Fibroblast of skin of abdomen (primary cell): Measurements from ENCODE around the gene CA9. TPM values are rescaled to one million over a fixed set of nuclear protein-coding genes. Genes with fewer than 3 reads are reported as not detected.
"Not testable (repeated sequence)": the region's sequence is repeated elsewhere in the genome, so short reads cannot be mapped to it uniquely, and the experiment has no call there.

Experiments
- DNase-seq: peaks from one replicate; pipeline ENCODE4 v3.0.0-alpha.2; 2013
- polyA plus RNA-seq, 2 experiments: library from polyadenylated mRNA; unstranded; fragments of 120-200 nt; gene quantifications; one replicate each; pipeline ENCODE4 v1.2.1, GENCODE V29; 2013; ENCODE audit not compliant: insufficient read length in 2 of 2

Gene CA9
- 11.6 TPM for polyA plus RNA-seq (2013, experiment 1 of 2; ENCODE audit: insufficient read length)
- polyA plus RNA-seq (2013, experiment 2 of 2; ENCODE audit: insufficient read length) = 10.5 TPM

DNA sequence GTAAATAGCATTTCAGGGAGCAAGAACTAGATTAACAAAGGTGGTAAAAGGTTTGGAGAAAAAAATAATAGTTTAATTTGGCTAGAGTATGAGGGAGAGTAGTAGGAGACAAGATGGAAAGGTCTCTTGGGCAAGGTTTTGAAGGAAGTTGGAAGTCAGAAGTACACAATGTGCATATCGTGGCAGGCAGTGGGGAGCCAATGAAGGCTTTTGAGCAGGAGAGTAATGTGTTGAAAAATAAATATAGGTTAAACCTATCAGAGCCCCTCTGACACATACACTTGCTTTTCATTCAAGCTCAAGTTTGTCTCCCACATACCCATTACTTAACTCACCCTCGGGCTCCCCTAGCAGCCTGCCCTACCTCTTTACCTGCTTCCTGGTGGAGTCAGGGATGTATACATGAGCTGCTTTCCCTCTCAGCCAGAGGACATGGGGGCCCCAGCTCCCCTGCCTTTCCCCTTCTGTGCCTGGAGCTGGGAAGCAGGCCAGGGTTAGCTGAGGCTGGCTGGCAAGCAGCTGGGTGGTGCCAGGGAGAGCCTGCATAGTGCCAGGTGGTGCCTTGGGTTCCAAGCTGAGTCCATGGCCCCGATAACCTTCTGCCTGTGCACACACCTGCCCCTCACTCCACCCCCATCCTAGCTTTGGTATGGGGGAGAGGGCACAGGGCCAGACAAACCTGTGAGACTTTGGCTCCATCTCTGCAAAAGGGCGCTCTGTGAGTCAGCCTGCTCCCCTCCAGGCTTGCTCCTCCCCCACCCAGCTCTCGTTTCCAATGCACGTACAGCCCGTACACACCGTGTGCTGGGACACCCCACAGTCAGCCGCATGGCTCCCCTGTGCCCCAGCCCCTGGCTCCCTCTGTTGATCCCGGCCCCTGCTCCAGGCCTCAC, at the start of gene CA9:
Gene CA9 (plus strand): TSS at position 797 of the 893 bp plus-strand sequence. CDS start 32 bp downstream, at position 829.
- DNase-seq = no peak

DNA sequence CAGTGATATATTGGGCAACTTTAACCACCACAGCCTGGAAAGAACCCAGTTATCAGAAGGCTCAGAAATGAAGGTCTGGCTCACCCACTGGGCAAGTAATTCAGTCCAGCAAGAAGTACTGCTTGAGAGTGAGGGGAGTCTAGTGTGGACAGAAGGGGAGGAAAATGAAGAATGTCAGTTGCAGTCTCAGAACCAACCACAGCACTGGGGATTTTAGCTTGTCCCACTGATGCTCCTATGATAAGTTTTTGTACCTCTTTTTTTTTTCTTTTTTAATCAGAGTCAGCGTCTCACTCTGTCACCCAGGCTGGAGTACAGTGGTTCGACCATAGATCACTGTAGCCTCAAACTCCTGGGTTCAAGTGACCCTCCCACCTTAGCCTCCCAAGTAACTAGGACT, 46.2 kb upstream of the CA9 start:
- DNase-seq = no peak

DNA sequence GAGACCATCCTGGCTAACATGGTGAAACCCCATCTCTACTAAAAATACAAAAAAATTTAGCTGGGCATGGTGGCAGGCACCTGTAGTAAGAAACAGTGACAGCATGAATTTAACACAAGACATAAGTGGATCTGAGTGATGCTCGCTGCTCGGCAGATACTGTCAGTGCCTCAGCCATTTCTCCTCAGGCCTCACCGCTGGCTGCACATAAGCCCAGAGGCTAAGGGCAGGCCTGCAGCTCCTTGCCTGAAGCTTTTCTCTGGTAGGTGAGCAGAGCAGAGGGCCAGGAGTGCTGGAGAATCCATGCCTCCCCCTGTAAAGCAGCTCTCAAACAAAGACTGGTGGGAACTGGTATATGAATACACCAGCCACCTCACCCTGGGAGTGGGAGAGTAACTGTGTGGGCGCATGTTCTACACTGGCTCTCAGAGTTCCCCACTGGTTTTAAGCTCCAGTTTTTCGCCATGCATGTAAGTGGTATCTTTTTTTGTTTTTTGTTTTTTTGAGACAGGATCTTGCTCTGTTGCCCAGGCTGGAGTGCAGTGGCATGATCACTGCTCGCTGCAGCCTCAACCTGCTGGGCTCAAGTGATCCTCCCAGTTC, 45.2 kb upstream of the CA9 start:
- no peak for DNase-seq

DNA sequence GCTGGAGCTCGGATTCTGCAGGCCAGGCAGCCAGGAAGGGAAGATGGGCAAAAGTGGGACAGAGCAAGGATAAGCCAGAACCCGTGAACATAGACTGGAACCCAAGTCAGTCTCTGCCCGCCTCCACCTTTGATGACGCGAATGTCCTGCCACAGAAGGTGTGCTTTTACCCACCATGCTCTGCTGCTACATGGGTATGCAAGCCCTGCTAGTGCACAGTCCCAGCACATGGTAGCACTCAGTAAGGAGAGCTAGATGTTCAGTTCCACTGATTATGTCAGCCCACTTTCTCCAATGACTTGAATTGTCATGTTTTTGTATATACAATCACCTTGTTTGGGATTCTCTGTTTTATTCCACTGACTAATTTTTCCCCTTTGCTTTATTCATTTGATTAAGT, 44.1 kb upstream of the CA9 start:
- DNase-seq = no peak

- no peak for DNase-seq
These were observed 38.0 kb upstream of the CA9 start for GRCh38 chr9:35635730-35636129.

GRCh38 chr9:35636135-35636876, 37.4 kb upstream of the CA9 start:
- no peak for DNase-seq

DNA sequence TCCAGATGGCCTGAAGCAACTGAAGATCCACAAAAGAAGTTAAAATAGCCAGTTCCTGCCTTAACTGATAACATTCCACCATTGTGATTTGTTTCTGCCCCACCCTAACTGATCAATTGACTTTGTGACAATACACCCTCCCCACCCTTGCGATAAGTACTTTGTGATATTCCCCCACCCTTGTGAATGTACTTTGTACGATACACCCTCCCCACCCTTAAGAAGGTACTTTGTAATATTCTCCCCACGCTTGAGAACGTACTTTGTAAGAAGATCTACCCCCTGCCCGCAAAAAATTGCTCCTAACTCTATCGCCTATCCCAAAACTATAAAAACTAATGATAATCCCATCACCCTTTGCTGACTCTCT, 36.9 kb upstream of the CA9 start:
- DNase-seq = not testable (repeated sequence)

- not testable (repeated sequence) for DNase-seq
These were observed 36.2 kb upstream of the CA9 start for GRCh38 chr9:35637427-35637955.

GRCh38 chr9:35638751-35639150, 35.0 kb upstream of the CA9 start:
- not testable (repeated sequence) for DNase-seq

DNA sequence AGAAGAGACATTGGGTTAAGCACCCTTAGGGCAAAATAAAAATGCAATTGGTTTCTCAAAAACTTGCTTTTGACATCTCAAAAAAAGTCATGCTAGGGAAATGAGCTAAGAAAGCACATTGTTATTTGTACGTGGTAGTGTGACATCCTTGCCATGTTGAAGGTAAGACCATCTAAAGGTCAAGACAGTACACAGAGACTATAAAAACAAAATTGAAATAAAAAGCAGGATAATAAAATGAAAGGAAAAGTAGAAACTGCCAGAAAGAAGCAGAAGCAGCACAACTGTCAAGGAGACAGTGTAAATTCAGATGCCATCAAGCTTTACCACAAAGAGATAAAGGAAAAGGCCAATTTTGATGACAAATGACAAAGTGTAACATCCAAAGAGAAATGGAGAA, 34.5 kb upstream of the CA9 start:
- DNase-seq = not testable (repeated sequence)

GRCh38 chr9:35639631-35640030, 34.1 kb upstream of the CA9 start:
- DNase-seq = no peak

GRCh38 chr9:35640431-35640830, 33.3 kb upstream of the CA9 start:
- not testable (repeated sequence) for DNase-seq

DNA sequence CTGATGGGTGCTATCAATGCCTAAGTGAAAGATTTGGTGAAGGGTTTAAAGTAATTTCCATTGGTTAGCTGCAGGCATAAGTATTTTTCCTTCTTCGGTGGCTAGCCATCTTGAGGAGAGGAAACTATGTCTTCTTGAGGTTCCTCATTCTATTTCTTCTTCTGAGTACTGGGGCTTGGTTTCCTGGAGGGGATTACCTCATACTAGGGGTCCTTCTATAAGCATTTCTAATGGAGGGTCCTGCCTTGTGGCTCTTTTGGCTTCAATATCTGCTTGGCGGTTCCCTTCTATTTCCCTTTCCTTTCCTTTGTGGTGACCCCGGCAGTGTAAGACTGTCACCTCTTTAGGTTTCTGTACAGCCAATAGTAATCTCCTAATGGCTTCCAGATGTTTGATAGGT, 32.2 kb upstream of the CA9 start:
- DNase-seq = not testable (repeated sequence)

DNA sequence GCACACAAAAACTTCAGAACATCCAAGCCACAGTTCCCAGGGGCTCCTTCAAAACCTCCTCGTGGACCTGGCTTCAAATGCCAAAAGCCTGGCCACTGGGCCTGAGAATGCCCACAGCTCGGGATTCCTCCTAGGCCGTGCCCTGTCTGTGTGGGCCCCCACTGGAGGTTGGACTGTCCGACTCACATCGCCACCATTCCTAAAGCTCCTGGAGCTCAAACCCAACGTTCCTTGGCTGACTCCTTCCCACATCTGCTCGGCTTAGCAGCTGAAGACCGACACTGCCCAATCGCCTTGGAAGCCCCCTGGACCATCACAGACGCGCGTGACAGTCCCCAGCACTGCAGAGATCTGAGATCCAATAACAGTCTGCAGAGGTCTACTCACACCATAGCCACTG, 30.7 kb upstream of the CA9 start:
- DNase-seq = no peak

DNA sequence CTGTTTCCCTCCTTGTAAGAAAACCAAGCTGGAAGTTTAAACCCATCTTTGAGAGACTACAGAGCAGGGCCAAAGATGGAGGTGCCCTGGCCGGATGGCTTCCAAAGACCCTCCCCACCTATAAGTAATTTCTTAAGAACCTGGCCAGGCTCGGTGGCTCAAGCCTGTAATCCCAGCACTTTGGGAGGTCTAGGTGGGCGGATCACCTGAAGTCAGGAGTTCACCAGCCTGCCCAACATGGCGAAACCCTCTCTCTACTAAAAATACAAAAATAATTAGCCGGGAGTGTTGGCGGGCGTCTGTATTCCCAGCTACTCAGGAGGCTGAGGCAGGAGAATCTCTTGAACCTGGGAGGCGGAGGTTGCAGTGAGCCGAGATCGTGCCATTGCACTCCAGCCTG, 28.0 kb upstream of the CA9 start:
- not testable (repeated sequence) for DNase-seq

GRCh38 chr9:35646153-35646532, 27.6 kb upstream of the CA9 start:
- DNase-seq = no peak

DNA sequence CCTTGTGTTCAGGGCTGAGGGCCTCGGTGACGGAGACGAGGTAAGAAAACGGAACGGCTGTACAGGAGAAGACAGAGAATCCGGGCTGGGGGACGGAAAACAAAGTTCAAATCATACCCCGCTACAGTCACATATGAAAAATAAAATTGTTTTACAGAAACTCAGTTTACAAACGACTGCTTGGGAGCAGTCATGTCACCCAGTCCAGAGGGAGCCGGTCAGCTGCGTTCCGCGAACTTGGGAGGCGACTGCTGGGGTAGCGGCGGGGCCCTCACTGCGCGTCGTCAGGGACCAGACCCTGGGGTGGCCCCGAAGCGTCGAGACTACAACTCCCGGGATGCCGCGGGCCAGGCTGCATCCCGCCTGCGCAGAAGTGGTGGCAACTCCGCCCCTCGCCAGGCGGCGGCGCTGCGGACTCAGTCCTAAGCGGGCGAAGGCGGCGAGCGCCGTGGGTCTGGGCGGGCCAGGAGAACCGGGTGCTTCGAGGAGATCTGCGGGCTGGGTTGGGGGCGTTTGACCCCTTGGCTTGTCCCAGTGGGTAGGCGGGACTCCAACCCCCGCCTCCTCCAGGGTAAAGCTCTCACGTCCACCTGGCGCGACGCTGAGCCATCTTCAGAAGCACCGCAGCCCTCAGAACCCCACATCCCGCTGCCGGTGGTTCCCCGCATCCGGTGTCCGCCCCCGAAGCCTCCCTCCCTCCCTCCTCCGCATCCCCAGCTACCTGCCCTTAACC, 27.0 kb upstream of the CA9 start:
- peak; percentile 85 for DNase-seq

GRCh38 chr9:35649431-35650340, 24.0 kb upstream of the CA9 start:
- no peak for DNase-seq

- DNase-seq = no peak
These were observed 23.2 kb upstream of the CA9 start, which contains the start of gene SIT1 for GRCh38 chr9:35650341-35651158. Gene SIT1, minus strand, starts transcription at chr9:35650931. Its CDS starts 78 bp downstream, at chr9:35650853.
